HuH-7 (cell line): ENCODE measurements around the gene DHRS3.
"Not testable (repeated sequence)": the region's sequence is repeated elsewhere in the genome, so short reads cannot be mapped to it uniquely, and the experiment has no call there.

Experiments used
- DNase-seq: peaks from one replicate; pipeline ENCODE4 v3.0.0; 2011; ENCODE audit warnings: low spot score

Gene DHRS3

GRCh38 chr1:12573015-12573825 lies 44.8 kb downstream of the DHRS3 start:
- DNase-seq: no peak

DNA sequence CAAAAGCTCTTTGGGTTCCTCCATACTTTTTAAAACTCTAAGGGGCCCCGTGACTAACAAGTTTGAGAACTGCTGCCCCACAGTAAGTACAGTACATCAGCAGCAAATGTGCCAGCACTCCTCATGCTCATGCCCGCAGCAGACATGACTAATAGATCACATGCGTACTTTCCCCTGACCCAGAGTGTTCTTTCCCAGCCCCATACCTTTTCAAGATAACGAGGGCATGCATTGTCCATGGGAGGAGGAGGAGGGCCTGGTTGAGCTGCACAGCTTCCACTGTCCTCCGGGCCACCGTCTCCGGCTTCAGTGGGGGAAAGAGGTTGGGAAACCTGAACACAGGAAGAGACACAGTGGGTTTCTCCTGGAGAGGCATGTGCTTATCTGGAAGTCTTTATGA lies 45.5 kb downstream of the DHRS3 start:
- DNase-seq: no peak

GRCh38 chr1:12570291-12570690 lies 47.7 kb downstream of the DHRS3 start:
- DNase-seq: no peak

DNA sequence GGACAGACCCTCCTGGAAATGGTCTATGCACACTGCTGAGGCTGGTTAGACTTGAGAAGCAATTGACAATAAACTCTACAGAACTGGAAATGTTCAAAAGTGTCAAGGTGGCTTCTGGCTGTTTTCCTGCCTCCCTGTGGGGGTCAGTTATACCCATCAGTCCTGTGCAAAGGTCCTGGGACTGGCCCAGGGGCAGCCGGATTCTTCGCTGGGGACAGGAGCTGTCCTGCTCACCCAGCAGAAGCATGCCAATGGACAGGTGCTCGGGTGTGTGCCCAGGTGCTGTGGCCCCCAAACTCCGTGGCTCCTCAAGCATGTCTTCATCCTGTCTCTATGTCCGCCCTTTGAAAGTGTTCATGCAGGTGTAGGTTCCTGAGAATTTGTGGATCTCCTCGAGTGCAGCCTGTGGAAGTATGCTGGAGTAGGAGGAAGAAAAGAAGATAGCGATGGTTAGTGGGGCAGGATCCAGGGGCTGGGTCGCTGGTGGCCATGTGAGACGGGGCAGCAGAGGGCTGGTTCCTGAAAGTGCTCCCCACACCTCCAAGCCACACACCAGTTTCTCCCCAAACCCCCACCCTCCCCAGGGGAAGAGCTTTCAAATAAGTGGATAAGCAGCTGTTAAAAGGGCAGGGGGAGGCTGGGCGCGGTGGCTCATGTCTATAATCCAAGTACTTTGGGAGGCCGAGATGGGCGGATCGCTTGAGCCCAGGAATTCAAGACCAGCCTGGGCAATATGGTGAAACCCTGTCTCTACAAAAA lies 49.8 kb downstream of the DHRS3 start:
- no peak for DNase-seq

GRCh38 chr1:12567288-12567819 lies 50.7 kb downstream of the DHRS3 start:
- no peak for DNase-seq

GRCh38 chr1:12566484-12567287 lies 51.3 kb downstream of the DHRS3 start:
- DNase-seq: no peak

DNA sequence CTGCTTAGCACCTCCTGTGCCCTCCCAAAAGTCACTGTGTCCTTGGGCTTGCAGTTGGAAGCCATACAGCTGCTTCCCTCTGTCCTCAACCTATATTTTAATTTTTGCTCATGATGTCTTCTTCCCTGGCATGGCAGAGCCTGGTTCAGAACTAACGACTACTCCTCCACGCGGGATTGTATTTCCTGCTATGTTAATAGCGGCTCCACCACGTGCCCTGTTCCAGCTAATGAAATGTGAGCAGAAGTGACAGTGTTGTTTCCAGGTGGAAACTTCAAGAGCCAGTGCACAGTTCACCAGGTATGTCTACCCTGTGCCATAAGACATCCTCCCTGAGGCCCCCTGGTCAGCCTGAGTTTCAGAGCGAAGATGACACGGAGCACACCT lies 52.1 kb downstream of the DHRS3 start:
- DNase-seq: no peak

GRCh38 chr1:12565094-12565965 lies 52.7 kb downstream of the DHRS3 start:
- no peak for DNase-seq

DNA sequence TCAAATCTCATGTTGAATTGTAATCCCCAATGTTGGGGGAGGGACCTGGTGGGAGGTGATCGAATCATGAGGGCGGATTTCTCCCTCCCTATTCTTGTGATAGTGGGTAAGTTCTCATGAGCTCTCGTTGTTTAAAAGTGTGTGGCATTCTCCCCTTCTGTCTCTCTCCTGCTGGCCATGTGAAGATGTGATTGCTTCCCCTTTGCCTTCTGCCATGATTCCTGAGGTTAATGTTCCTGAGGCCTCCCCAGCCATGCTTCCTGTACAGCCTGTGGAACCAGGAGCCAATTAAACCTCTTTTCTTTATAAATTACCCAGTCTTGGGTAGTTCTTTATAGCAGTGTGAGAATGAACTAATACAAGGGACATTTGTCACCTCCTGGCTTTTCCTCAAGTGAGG lies 53.8 kb downstream of the DHRS3 start:
- not testable (repeated sequence) for DNase-seq

GRCh38 chr1:12562955-12563576 lies 54.9 kb downstream of the DHRS3 start:
- no peak for DNase-seq

DNA sequence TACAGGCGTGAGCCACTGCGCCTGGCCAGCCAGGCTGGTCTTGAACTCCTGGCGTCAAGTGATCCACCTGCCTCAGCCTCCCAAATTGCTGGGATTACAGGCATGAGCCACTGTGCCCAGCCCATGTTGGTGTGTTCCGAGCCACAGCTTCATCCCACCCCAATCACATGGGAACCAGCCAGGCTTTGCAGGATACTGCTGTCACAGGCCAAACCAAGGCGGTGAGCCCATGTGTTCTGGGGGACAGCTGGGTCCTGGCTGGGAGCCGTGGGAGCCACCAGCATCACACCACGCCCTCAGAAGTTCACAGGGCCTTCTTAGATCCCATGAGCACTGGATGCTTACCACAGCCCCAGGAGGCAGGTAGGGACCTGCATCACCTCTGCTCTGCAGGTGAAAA lies 56.9 kb downstream of the DHRS3 start:
- DNase-seq: no peak

DNA sequence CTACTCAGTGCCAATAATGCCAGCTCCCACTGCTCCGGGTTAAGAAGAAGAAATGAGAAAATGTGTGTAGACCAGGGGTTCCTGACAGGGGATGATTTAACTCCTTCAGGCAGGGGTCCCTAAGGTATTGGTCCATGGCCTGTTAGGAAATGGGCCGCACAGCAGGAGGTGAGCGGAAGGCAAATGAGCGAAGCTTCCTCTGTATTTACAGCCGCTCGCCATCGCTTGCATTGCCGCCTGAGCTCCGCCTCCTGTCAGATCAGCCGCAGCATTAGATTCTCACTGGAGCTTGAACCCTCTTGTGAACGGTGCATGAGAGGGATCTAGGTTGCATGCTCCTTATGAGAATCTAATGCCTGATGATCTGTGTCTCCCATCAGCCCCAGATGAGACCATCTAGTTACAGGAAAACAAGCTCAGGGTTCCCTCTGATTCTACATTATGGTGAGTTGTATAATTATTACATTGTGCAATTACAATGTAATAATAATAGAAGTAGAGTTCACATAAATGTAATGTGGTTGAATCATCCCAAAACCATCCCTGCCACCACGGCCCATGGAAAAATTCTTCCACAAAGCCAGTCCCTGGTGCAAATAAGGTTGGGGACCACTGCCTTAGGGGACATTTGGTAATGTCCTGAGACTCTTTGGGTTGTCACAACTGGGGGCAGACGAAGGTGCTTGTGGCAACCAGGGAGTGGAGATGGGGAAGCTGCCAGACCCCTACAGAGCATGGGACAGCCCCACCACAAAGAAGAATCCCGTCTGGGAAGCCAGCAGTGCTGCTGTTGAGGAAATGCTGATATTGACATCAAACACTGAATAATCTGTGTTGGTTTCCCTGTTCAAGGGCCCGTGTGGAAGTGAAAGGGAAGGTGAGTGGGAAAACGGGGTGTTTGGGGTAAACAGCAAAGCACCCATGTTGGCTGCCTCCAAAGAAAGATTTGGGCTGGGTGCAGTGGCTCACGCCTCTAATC lies 60.8 kb downstream of the DHRS3 start:
- DNase-seq: no peak

DNA sequence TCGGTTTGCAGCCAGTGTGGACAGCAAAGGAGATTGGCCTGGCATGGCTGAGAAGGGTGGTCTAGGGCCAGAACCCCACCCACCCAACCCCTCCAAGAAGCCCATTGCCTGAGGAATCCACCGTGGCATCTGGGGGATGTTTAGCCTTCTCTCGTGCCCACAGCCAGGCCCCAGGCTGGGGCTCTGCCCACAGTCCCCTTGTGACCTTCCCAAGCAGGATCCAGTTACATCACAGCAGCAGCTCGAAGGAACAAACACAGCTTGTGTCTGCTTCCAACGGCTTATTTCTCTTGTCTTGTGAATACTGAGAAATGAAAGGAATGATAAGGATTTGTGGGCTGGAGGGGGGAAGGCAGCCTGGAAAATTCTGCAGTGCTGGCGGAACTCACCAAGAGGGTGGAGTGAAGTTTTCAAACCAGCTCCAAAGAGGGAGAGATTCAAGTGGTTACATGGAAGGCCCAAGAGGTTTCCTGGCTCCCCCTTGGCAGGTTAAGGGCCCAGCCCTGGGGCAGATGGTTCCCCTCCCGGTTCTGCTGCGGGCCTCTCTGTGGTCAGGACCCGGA lies 61.6 kb downstream of the DHRS3 start:
- no peak for DNase-seq

- no peak for DNase-seq
Observed at GRCh38 chr1:12555411-12556367, 62.3 kb downstream of the DHRS3 start.

DNA sequence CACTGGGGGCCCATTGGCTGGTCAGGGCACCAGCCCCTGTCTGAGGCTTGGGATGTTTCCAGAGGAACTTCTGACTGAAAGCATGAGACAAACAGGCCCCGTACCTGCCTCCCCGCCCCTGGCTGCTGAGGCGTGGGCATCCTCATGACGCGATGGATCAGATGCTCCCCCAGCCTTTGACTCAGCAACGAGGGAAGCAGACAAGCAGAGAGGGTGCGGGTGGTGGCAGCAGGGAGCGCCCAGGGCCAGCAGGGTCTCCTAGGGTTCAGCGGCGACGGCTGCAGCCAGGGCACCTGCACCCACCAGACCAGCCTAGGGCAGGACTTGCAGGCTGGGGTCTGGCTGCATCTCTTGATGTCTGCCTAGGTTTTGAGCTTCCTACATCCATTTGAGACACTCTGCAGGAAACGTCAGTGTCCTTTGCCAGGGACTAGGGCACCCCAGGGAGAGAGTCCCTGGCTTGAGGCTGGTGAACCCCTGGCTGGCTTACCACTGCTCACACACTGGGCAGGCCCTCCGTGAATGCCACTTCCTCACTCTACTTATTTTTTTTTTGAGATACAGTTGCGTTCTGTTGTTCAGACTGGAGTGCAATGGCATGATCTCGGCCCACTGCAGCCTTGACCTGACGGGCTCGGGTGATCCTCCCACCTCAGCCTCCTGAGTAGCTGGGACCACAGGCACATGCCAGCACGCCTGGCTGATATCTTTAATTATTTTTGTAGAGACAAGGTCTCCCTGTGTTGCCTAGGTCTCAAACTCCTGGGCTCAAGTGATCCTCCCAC lies 63.3 kb downstream of the DHRS3 start:
- no peak for DNase-seq

GRCh38 chr1:12553963-12554362 lies 64.0 kb downstream of the DHRS3 start:
- no peak for DNase-seq
